ENCODE data around the gene LRP4. TPM values are rescaled to one million over a fixed set of nuclear protein-coding genes. Genes with fewer than 3 reads are reported as not detected.
A peak's percentile ranks its signal among the peaks of the same experiment; 100 is the strongest.

LRP4 gene
- total RNA-seq, 3 donors from 2014 or later = 5.2 to 7.5 (median 6.4) TPM

DNA sequence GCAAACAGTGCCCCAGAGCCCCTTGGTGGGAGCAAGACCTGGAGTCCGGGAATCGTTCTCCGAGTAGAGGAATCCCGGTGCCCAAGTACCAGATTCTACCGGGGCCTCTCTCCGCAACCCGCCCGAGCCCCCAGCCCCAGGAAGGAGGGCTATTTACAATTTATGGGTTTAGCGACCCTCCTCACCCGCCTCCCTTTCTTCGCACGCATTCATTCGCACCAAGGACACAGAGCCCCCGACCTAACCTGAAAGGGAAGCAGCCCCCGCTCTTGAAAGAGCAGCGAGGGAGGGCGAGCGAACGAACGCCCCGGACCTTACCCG is 628 bp downstream of the LRP4 start:
- intact Hi-C loops (cut with DNase I; ENCODE audit: low total_unique reads) = no loop called here
- H3K27ac ChIP-seq = peak overlapping the region; percentile 53 to 63

DNA sequence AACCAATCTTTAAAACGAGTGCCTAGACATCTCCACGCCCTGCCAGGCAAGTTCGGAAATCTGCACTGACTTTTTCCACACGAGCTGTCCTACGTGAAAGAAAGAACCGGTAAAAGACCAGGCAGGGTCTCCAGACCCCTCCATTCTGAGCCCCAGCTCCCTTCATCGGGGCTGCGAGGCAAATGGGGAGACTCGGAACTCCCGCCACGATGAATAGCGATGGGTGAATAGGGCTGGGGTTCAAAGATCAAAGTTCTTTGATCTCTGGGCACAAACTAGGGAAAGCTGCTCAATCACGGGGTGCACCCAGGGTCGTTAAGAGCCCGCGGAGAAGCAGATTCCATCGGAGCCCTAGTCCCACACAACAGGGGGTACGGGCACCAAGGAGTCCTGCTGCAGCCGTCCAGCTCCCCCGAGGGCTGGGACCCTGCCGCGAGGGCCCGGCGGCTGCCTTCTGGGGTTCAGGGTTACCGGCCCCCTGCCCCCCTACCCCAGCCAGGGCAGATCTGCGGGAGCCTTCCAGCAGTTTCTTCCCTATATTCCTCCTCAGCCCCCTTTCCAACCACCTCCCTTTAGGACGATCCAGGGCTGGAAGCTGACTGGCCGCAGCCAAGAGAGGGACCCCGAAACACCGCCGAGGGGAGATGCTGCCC is 1.1 kb downstream of the LRP4 start:
- H3K27ac ChIP-seq = peak overlapping the region; percentile 53 to 63
- no peak for DNase-seq (ENCODE audit: low spot score in 2 of 2)
- intact Hi-C loops (cut with DNase I; ENCODE audit: low total_unique reads) = no loop called here
- H3K27me3 ChIP-seq = no peaks in the 10 kb centered on the region
- no peaks in the 10 kb centered on the region for H3K9me3 ChIP-seq
- H3K4me3 ChIP-seq = peak overlapping the region; percentile 61 to 83 (median 70)
- no peak for TF ChIP-seq POLR2AphosphoS5 (IDR thresholded peaks at IDR 0.05)
- TF ChIP-seq POLR2A (IDR thresholded peaks at IDR 0.05) = no peak
- TF ChIP-seq, protein P1, sequence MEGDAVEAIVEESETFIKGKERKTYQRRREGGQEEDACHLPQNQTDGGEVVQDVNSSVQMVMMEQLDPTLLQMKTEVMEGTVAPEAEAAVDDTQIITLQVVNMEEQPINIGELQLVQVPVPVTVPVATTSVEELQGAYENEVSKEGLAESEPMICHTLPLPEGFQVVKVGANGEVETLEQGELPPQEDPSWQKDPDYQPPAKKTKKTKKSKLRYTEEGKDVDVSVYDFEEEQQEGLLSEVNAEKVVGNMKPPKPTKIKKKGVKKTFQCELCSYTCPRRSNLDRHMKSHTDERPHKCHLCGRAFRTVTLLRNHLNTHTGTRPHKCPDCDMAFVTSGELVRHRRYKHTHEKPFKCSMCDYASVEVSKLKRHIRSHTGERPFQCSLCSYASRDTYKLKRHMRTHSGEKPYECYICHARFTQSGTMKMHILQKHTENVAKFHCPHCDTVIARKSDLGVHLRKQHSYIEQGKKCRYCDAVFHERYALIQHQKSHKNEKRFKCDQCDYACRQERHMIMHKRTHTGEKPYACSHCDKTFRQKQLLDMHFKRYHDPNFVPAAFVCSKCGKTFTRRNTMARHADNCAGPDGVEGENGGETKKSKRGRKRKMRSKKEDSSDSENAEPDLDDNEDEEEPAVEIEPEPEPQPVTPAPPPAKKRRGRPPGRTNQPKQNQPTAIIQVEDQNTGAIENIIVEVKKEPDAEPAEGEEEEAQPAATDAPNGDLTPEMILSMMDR (IDR thresholded peaks at IDR 0.05) = no peak
- no peaks in the 10 kb centered on the region for H3K4me1 ChIP-seq
- H3K36me3 ChIP-seq = no peaks in the 10 kb centered on the region

More for the DNA sequence above, 628 bp downstream of the LRP4 start:
- no peaks in the 10 kb centered on the region for H3K27me3 ChIP-seq
- no peaks in the 10 kb centered on the region for H3K36me3 ChIP-seq
- DNase-seq (ENCODE audit: low spot score in 2 of 2) = no peak
- H3K9me3 ChIP-seq = no peaks in the 10 kb centered on the region
- H3K4me3 ChIP-seq = peak overlapping the region; percentile 61 to 83 (median 70)
- H3K4me1 ChIP-seq = no peaks in the 10 kb centered on the region
- TF ChIP-seq, protein P1 (IDR thresholded peaks at IDR 0.05) = no peak
- TF ChIP-seq POLR2A (IDR thresholded peaks at IDR 0.05) (no peak), POLR2AphosphoS5 (IDR thresholded peaks at IDR 0.05) (no peak)

DNA sequence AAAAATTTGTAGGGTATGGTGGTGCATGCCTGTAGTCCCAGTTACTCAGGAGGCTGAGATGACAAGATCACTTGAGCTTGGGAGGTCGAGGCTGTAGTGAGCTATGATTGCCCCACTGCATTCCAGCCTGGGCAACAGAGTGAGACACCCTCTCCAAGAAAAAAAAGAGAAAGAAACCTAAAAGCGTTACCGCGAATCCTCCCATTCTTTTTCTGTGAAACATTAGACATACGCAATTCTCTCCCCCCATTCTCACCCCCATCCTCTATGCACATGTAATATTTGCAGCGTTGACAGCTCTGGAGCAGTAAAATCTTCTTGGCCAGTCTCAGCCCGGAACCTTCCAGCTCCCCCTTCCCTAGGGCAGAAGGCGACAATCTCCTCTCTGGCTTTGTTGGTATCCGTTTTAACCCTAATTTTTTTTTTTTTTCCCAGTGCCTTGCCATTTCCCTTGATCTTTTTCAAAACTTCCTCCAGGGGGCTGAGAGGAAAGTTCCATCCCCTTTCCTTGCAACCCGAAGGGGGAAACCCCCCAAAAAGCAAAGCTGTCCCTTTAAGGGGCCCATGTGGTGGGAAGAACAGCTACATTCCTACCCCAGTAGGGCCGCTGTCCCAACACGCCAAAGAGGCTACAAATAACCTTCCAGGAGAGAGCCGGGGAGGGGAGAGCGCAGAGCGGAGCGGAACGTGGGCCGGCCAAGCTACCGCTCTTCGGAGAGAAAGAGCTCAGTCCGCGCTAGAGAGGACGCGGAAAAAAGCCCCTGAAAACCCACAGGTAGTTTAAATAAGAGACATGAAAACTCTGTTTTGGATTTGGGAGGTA is 1.9 kb downstream of the LRP4 start:
- no peaks in the 10 kb centered on the region for H3K4me1 ChIP-seq
- peak overlapping the region; percentile 53 to 63 for H3K27ac ChIP-seq
- H3K9me3 ChIP-seq = no peaks in the 10 kb centered on the region
- no peaks in the 10 kb centered on the region for H3K27me3 ChIP-seq
- H3K36me3 ChIP-seq = no peaks in the 10 kb centered on the region
- peak in 1 of 2 donors; percentile 58 for DNase-seq (ENCODE audit: low spot score in 2 of 2)
- peak overlapping the region; percentile 61 to 83 (median 70) for H3K4me3 ChIP-seq
- TF ChIP-seq POLR2A (IDR thresholded peaks at IDR 0.05) = no peak
- TF ChIP-seq POLR2AphosphoS5 (IDR thresholded peaks at IDR 0.05) = no peak
- TF ChIP-seq, protein P1 (IDR thresholded peaks at IDR 0.05) = no peak
- intact Hi-C loops (cut with DNase I; ENCODE audit: low total_unique reads) = no loop called here

DNA sequence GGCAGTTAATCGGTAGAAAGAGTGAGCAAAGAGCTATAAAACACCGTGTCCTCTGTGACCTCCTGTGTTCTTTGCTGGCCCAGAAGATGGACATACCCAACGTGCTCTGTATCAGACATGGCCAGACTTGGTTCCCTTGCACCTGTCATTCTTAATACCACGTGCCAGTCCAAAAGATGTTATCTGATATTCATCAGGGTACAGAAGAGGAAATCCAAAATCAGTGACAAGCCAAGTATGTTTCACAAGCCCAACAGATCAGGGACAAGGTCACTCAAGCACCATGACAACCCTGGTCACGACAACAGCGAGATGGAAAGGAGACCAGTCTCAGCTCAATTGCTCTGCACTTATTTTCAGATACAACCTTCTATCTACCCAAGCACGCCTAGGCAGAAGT is 3.4 kb downstream of the LRP4 start:
- H3K4me3 ChIP-seq = no peak overlapping the region
- no peaks in the 10 kb centered on the region for H3K36me3 ChIP-seq
- intact Hi-C loops (cut with DNase I; ENCODE audit: low total_unique reads) = no loop called here
- H3K27me3 ChIP-seq = no peaks in the 10 kb centered on the region
- H3K9me3 ChIP-seq = no peaks in the 10 kb centered on the region
- DNase-seq (ENCODE audit: low spot score in 2 of 2) = no peak
- H3K4me1 ChIP-seq = no peaks in the 10 kb centered on the region
- H3K27ac ChIP-seq = no peak overlapping the region
- TF ChIP-seq POLR2AphosphoS5 (IDR thresholded peaks at IDR 0.05) = no peak
- TF ChIP-seq, protein P1 (IDR thresholded peaks at IDR 0.05) = no peak
- no peak for TF ChIP-seq POLR2A (IDR thresholded peaks at IDR 0.05)

DNA sequence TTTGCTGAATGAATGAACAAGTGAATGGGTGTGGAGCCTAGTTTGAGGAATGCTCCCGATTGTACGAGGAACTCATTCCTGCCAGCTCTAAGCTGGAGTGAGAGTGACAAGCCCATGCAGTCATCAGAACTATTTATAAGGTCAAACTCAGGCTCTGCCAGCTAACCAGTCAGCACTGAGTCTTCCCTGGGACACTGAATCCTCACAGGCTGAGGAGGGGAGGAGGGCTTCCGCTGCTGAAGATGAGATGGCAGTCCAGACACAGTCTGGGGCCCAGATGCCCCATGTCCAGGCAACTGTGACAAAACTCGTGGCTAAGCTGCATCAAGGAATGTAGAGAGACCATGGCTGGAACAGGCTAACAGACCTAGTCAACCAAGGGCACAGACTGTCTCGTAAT is 4.0 kb downstream of the LRP4 start:
- Histone ChIP-seq H3K4me3 (no peak overlapping the region), H3K27ac (no peak overlapping the region), H3K36me3 (no peaks in the 10 kb centered on the region), H3K27me3 (no peaks in the 10 kb centered on the region), H3K4me1 (no peaks in the 10 kb centered on the region), H3K9me3 (no peaks in the 10 kb centered on the region)
- TF ChIP-seq POLR2A (IDR thresholded peaks at IDR 0.05) = no peak
- TF ChIP-seq POLR2AphosphoS5 (IDR thresholded peaks at IDR 0.05) = no peak
- TF ChIP-seq, protein P1 (IDR thresholded peaks at IDR 0.05) = no peak
- no peak for DNase-seq (ENCODE audit: low spot score in 2 of 2)
- intact Hi-C loops (cut with DNase I; ENCODE audit: low total_unique reads) = no loop called here
